Stimulated activated CD8-positive, alpha-beta memory T cell treated with anti-CD3 and anti-CD28 coated beads, Interleukin-15, amount 100 ng/mL, for 48 hours (primary cell): Measurements from ENCODE around the gene FLT3.

Experiments
- DNase-seq, 2 donors: peaks; one replicate each; pipeline ENCODE4 v3.0.0-alpha.2; 2020; ENCODE audit warnings: low read depth in 2 of 2

The FLT3 gene

DNA sequence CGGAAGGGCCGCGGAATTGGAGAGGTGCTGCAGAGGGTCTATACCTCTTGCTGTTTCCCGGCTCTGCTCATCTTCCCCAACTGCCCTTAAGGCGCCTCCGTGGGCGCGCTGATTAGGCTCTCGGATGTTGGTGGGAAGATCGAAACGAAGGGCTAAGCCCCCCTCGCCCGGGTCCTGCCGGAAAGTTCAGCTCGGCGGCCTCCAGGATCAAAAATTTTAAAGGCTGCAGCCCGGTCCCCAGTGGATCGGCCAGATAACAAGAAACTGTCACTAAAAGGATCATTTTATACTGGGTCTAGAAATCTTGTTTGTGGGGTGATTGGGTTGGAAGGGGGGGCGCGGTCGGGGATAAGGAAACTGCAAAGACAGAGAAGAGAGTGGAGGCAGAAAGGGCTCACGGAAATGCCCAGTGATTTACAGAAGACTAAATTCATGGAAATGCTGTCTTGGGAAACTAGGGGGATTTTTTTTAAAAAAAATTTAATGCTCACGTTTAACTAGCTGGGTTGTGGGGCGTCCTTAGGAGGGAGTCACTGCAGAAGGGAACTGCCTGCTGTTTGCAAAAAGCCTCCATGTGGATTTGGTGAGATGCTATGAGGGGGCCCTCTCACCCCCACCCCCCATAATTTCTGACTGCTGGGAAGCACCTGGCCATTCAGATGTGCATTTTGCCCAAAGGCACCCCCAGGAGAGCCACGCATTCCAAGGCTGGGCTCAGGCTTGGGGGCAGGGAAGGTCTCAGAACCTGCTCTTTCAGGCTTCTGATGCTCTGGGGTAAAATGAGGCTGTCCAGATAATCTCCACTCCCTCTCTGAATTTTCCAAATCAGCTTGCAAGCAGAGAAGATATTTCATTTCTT is 138.9 kb downstream of the FLT3 start:
- no peak for DNase-seq

DNA sequence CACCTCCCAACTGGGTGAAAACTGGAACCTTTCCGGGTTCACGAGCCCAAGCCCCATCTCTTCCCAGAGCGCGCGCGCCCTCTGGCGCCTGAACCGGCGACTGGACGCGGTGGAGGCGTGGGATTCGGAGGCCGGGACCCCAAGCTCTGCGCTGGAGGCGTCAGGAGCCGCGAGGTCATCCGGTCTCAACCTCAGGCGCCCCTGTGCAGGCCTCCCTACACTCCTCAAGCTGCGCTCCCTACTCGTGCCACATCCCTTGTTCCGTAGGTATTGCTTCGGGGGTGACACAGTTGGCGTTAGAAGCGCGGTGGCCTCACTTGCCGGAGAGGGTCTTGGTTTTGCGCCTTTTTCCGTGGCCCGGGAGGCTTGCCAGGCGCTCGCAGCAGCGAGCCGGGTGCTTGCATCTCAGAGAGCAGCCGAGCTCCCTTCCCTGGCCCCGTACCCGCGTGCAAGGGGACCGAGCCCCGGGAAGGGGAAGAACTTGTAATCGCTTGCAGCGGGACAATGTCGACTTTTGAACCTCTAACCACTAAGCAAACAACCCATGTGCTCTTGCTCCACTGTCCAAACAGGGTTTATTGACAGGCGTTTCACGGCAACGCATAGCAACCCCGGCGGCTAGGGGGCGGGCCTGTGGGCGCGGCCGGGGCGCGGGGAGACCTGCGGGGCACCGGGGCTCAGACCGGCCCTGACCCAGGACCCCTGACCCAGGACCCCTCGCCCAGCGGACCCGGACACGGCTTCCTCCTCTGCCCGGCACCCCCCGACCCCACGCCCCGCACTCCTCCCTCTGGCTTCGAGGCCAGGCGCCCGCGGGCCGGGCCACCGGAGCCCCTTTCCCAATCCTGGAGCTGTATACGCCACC is 139.8 kb downstream of the FLT3 start:
- DNase-seq = peak in 1 of 2 donors; percentile 21

DNA sequence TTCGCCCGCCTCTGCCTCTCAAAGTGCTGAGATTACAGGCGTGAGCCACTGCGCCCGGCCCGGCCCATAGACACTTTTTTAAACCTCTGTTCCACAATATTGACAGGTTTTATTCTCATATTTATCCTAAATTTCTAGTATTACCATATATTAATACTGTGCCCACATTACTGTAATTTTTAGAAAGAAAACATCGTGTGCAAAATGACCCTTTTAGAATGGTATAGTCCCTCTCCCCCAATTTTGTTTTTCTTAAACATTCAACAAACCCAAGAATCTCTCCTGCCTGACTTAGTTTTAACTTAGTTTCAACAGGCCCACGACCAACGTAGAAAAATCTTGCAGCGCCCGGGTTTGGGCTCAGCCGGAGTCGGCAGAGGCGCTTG is 140.4 kb downstream of the FLT3 start:
- no peak for DNase-seq

DNA sequence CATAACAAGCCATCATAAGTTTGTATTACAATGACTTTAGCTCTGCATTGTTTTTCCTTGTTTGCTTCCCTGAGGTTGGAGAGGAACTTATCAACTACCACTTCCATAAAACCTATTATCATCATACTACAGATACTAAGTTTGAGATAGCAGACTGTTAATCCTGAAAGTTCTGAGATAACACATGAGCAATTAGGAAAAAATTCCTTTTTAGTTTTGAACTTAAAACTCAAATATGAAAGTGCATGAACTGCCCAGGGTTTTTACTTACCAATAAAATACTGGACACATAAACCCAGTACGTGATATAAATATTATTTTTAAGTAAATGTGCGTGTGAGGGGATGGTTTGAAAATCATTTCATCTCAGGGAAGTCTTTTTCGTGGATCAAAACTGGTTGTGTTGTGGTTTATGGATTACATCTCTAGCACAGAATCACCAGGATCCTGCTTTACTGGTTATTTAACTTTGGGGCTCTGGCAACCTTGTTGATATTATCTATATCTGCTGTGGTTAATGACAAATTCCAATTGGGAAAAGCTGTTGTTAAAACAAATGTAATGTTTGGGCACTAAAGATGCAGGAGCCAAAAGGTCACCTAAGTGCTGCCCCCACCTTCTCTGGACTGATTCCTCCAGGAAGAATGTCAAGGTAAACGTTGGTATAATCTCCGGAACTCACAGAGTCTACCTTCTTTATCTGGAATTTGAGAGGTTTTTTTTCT is 143.6 kb downstream of the FLT3 start:
- no peak for DNase-seq

DNA sequence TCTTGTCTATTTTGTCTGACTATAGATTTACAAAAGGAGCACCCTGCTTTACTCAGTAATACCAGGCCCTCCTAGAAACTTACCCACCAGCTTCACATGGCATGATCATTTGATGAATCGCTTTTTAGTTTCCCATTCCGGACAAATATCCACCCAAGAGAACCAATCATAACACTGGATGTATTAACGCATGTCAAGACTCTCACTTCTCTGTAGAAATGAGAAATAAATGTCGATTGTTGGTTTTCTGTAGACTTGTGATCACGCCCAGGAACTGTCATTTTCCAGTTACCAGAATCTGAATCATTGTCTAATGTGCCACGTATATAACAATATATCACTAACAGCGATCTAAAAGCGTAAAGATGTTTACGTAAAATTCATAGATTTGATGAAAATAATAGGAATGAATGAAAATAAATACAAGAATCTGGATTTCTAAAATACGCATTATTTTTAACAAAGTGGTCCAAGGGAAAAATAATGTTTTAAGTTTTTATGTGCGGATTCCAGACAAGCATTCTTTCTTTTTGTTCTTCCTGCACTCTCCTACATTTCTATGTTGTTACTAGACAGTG is 145.3 kb downstream of the FLT3 start:
- DNase-seq = no peak

DNA sequence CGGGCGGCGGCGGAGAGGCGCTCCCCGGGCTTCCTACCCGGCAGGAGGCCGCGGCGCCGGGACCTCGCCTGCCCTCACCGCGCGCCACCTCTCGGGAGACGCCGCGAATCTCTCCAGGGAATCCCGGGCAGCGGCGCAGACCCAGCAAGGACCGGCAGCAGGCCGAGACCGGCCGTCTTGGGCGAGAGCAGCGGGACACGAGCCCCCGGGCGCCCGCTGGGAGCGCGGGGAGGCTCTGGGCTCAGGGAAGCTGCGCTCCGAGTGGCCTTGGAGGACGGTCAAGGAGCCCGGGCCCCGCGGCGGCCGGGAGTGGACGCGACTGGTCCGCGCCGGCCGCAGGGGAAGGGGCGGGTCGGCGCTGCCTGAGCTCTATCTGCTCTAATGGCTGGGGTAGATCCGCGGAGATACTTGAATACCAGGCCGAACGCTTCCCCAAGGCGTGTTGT is 145.9 kb downstream of the FLT3 start:
- no peak for DNase-seq

- DNase-seq = peak; percentile 53 to 61
Measured at GRCh38 chr13:27953676-27954405, 146.5 kb downstream of the FLT3 start.
